KMS-11 (cell line): ENCODE data around the gene RYR1.

Source experiments
- H2AFZ ChIP-seq: fragments of 200-600 bp; sonication (generic); 2 replicates; pipeline ENCODE4 v1.6.1; 2016; ENCODE audit warnings: antibody characterized with exemption, mixed run types, low read depth
- H3K27ac ChIP-seq: fragments of 200-600 bp; sonication (generic); 2 replicates; pipeline ENCODE4 v1.6.1; 2016; ENCODE audit warnings: mild to moderate bottlenecking, mixed run types
- H3K27me3 ChIP-seq: fragments of 200-600 bp; sonication (generic); 2 replicates; pipeline ENCODE4 v1.6.1; 2017; ENCODE audit warnings: mild to moderate bottlenecking, low read depth, mixed run types, moderate library complexity; ENCODE audit not compliant: insufficient read depth
- H3K36me3 ChIP-seq: fragments of 200-600 bp; sonication (generic); 2 replicates; pipeline ENCODE4 v1.6.1; 2017; ENCODE audit warnings: mild to moderate bottlenecking, mixed run types; ENCODE audit not compliant: insufficient read depth
- H3K4me1 ChIP-seq: fragments of 200-600 bp; sonication (generic); 2 replicates; pipeline ENCODE4 v1.6.1; 2016; ENCODE audit warnings: mild to moderate bottlenecking, low read depth, mixed run types; ENCODE audit not compliant: poor library complexity, severe bottlenecking
- H3K4me2 ChIP-seq: fragments of 200-600 bp; sonication (generic); 2 replicates; pipeline ENCODE4 v1.7.0; 2016; ENCODE audit warnings: mild to moderate bottlenecking, mixed run types
- H3K4me3 ChIP-seq: fragments of 200-600 bp; sonication (generic); IDR thresholded peaks from 2 replicates; pipeline ENCODE4 v1.6.1; 2017; ENCODE audit warnings: low read depth, low read length, mixed read lengths; ENCODE audit not compliant: insufficient read depth
- H3K79me2 ChIP-seq: fragments of 200-600 bp; sonication (generic); 2 replicates; pipeline ENCODE4 v1.6.1; 2016; ENCODE audit warnings: low read depth, mixed run types; ENCODE audit not compliant: insufficient read depth
- H3K9ac ChIP-seq: fragments of 200-600 bp; sonication (generic); 2 replicates; pipeline ENCODE4 v1.6.1; 2016; ENCODE audit warnings: mild to moderate bottlenecking, mixed run types
- H4K20me1 ChIP-seq: fragments of 200-600 bp; sonication (generic); 2 replicates; pipeline ENCODE4 v1.6.1; 2016; ENCODE audit warnings: mild to moderate bottlenecking, mixed run types; ENCODE audit not compliant: insufficient read depth
- TF ChIP-seq, protein P1 (sequence below): fragments of 200-600 bp; sonication (generic); conservative IDR thresholded peaks from 2 replicates; pipeline ENCODE4 v1.6.1; 2017; ENCODE audit warnings: low read depth, mild to moderate bottlenecking, antibody characterized with exemption, low read length, moderate library complexity, mixed read lengths

Gene RYR1

DNA sequence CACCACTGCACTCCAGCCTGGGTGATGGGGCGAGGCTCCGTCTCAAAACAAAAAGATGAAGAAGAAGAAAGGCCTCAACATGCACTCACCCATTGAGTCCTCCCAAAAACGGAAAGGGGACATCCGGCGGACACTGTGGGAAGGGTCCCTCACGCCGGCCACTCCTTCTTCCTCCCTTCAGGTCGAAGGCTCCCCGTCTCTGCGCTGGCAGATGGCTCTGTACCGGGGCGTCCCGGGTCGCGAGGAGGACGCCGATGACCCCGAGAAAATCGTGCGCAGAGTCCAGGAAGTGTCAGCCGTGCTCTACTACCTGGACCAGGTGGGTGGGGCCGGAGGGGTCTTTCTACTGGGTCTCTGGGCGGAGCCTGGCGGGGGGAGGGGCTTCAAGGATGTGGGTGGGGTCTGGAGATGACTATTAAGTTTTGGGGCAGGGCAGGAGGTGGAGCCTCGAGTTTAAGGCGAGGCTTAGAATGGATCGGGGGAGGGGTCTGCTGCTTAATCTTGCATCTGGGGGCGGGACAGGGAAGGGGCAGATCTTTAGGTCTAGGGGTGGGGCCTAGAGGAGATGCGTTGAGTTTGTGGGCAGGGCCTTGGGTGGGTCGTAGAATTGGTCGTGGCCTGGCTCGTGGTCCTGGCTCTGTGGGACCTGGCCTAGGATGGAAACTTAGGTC lies 94.1 kb downstream of the RYR1 start:
- Histone ChIP-seq H3K4me1 (no peaks in the 10 kb centered on the region), H2AFZ (no peak overlapping the region), H3K4me3 (no peak overlapping the region), H3K36me3 (no peaks in the 10 kb centered on the region), H3K4me2 (no peak overlapping the region), H3K9ac (no peak overlapping the region), H4K20me1 (no peaks in the 10 kb centered on the region), H3K79me2 (no peaks in the 10 kb centered on the region), H3K27me3 (peaks cover 58% of the 10 kb centered on the region), H3K27ac (no peak overlapping the region)
- TF ChIP-seq, protein P1, sequence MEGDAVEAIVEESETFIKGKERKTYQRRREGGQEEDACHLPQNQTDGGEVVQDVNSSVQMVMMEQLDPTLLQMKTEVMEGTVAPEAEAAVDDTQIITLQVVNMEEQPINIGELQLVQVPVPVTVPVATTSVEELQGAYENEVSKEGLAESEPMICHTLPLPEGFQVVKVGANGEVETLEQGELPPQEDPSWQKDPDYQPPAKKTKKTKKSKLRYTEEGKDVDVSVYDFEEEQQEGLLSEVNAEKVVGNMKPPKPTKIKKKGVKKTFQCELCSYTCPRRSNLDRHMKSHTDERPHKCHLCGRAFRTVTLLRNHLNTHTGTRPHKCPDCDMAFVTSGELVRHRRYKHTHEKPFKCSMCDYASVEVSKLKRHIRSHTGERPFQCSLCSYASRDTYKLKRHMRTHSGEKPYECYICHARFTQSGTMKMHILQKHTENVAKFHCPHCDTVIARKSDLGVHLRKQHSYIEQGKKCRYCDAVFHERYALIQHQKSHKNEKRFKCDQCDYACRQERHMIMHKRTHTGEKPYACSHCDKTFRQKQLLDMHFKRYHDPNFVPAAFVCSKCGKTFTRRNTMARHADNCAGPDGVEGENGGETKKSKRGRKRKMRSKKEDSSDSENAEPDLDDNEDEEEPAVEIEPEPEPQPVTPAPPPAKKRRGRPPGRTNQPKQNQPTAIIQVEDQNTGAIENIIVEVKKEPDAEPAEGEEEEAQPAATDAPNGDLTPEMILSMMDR, result no peak

DNA sequence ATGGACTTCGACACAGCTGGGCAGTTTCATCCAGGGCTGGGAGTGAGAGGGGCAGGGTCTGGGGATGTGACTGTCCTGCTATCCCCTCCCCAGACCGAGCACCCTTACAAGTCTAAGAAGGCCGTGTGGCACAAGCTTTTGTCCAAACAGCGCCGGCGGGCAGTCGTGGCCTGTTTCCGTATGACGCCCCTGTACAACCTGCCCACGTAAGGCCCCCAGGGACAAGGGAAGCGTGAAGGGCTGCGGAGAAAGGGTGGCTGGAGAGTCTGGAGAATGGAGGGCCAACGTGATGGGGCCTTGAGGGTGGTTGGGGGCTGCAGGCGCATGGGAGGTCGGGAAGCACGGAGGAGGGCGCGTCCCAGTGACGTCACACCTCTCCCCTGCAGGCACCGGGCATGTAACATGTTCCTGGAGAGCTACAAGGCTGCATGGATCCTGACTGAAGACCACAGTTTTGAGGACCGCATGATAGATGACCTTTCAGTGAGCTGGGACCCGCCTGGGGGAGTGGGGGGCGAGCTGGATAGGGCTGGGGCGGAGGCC lies 94.8 kb downstream of the RYR1 start:
- TF ChIP-seq, protein P1, result no peak
- Histone ChIP-seq H3K36me3 (no peaks in the 10 kb centered on the region), H3K27me3 (peaks cover 62% of the 10 kb centered on the region), H3K79me2 (no peaks in the 10 kb centered on the region), H3K27ac (no peak overlapping the region), H4K20me1 (no peaks in the 10 kb centered on the region), H2AFZ (peak overlapping the region; percentile 21; the same call in 1 of the 2 replicates), H3K4me2 (no peak overlapping the region), H3K4me3 (no peak overlapping the region), H3K4me1 (no peaks in the 10 kb centered on the region), H3K9ac (no peak overlapping the region)

DNA sequence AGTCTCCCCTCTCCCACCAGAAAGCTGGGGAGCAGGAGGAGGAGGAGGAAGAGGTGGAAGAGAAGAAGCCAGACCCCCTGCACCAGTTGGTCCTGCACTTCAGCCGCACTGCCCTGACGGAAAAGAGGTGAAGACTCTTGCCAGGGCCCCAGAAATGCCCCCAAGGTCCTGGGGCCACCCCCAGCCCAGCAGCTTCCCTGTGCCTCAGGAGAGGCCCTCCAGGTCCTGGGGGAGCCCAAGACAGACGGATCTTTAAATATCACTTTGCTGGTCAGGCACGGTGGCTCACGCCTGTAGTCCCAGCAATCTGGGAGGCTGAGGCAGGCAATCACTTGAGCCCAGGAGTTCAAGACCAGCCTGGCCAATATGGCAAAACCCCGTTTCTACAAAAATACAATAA lies 95.4 kb downstream of the RYR1 start:
- no peaks in the 10 kb centered on the region for H4K20me1 ChIP-seq
- H3K36me3 ChIP-seq, result no peaks in the 10 kb centered on the region
- no peaks in the 10 kb centered on the region for H3K79me2 ChIP-seq
- TF ChIP-seq, protein P1, result no peak
- H3K9ac ChIP-seq, result no peak overlapping the region
- H3K4me2 ChIP-seq, result no peak overlapping the region
- no peaks in the 10 kb centered on the region for H3K4me1 ChIP-seq
- H3K4me3 ChIP-seq, result no peak overlapping the region
- H2AFZ ChIP-seq, result no peak overlapping the region
- H3K27ac ChIP-seq, result no peak overlapping the region
- peaks cover 68% of the 10 kb centered on the region for H3K27me3 ChIP-seq

DNA sequence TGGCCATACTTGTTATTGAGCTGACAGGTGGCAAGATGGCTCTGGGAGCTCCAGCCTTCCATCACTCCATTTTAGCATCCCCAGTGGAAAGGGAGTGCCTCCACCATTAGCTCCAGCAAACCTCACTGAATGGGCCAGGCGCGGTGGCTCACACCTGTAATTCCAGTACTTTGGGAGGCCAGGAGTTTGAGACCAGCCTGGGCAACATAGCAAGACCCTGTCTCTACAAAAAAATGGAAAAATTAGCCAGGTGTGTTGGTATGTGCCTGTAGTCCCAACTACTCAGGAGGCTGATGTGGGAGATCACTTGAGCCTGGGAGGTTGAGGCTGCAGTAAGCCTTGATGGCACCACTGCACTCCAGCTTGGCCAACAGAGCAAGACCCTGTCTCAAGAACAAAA lies 98.0 kb downstream of the RYR1 start:
- Histone ChIP-seq H3K4me2 (no peak overlapping the region), H3K27me3 (peaks cover 66% of the 10 kb centered on the region), H4K20me1 (no peaks in the 10 kb centered on the region), H3K9ac (no peak overlapping the region), H2AFZ (no peak overlapping the region), H3K4me1 (no peaks in the 10 kb centered on the region), H3K79me2 (no peaks in the 10 kb centered on the region), H3K27ac (no peak overlapping the region), H3K36me3 (no peaks in the 10 kb centered on the region), H3K4me3 (no peak overlapping the region)
- TF ChIP-seq, protein P1, result no peak
